ENCODE measurements around the gene SRMS.

The SRMS gene

DNA sequence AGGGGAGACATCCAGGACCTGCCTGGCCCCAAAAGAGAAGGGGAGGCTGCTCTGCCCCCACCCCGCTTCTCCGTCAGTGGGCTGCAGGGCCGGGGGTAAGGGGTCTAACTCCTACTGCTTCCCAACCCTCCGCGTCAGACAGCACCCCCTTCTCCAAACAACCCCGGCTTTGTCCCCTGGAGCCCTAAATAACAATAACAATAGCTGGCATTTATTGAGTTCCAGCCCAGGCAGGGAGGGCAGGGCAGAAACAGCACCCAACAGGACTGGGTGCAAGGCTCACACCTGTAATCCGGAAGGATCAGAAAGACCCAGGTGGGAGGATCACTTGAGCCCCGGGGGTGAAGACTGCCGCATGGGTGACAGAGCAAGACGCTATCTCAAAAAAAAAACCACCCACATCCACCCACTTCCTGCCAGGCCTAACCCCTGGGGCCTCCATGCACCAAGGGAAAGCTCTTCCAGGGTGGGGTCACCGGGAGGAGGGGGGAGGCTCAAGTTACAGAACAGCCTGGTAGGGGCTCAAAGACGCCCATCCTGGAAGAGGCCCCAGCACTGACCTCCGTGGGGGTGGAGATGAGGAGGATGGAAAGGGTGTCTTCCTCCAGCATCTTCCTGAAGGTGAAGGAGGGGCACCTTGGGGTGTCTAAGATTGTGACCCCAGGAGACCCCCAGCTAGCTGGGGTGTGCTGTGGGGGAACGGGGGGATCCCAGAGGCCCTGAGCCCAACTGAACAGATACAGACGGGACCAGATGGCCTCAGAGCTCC is 5.1 kb upstream of the SRMS start:
- Histone ChIP-seq H3K36me3 (replicated peaks; ENCODE audit: insufficient read depth, low read length) (no peaks in the 10 kb centered on the region), H3K4me2 (ENCODE audit: low read depth, low read length) (no peak overlapping the region), H3K9me3 (replicated peaks; ENCODE audit: insufficient read depth, low read length) (no peaks in the 10 kb centered on the region), H3K4me3 (ENCODE audit: low read length) (no peak overlapping the region), H3K9ac (ENCODE audit: low read length) (no peak overlapping the region), H3K27me3 (replicated peaks; ENCODE audit: insufficient read depth, low read length) (peaks cover 84% of the 10 kb centered on the region), H3K27ac (ENCODE audit: low read length) (no peak overlapping the region), H2AFZ (ENCODE audit: low read length) (no peak overlapping the region), H4K20me1 (ENCODE audit: insufficient read depth, low read length) (no peaks in the 10 kb centered on the region), H3K9me2 (replicated peaks; ENCODE audit: insufficient read depth, low read length) (no peaks in the 10 kb centered on the region), H3K79me2 (ENCODE audit: low read length) (no peaks in the 10 kb centered on the region), H3F3A (ENCODE audit: insufficient read depth, low read length) (no peaks in the 10 kb centered on the region), H3K4me1 (ENCODE audit: low read length) (no peaks in the 10 kb centered on the region)
- TF ChIP-seq, protein P1, sequence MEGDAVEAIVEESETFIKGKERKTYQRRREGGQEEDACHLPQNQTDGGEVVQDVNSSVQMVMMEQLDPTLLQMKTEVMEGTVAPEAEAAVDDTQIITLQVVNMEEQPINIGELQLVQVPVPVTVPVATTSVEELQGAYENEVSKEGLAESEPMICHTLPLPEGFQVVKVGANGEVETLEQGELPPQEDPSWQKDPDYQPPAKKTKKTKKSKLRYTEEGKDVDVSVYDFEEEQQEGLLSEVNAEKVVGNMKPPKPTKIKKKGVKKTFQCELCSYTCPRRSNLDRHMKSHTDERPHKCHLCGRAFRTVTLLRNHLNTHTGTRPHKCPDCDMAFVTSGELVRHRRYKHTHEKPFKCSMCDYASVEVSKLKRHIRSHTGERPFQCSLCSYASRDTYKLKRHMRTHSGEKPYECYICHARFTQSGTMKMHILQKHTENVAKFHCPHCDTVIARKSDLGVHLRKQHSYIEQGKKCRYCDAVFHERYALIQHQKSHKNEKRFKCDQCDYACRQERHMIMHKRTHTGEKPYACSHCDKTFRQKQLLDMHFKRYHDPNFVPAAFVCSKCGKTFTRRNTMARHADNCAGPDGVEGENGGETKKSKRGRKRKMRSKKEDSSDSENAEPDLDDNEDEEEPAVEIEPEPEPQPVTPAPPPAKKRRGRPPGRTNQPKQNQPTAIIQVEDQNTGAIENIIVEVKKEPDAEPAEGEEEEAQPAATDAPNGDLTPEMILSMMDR (IDR thresholded peaks at IDR 0.05; ENCODE audit: low read length), result no peak
- TF ChIP-seq EZH2 (optimal IDR thresholded peaks at IDR 0.05; ENCODE audit: low read depth, low read length) (no peak), EZH2phosphoT487 (IDR thresholded peaks at IDR 0.05; ENCODE audit: low read length) (no peak)
- no peak for DNase-seq

GRCh38 chr20:63551068-63551467 is 3.5 kb upstream of the SRMS start:
- Histone ChIP-seq H3K4me1 (ENCODE audit: low read length) (no peaks in the 10 kb centered on the region), H3F3A (ENCODE audit: insufficient read depth, low read length) (no peaks in the 10 kb centered on the region), H3K79me2 (ENCODE audit: low read length) (no peaks in the 10 kb centered on the region), H3K4me2 (ENCODE audit: low read depth, low read length) (no peak overlapping the region), H3K4me3 (ENCODE audit: low read length) (no peak overlapping the region), H3K9ac (ENCODE audit: low read length) (no peak overlapping the region), H3K27me3 (replicated peaks; ENCODE audit: insufficient read depth, low read length) (peaks cover 96% of the 10 kb centered on the region), H3K36me3 (replicated peaks; ENCODE audit: insufficient read depth, low read length) (no peaks in the 10 kb centered on the region), H3K9me2 (replicated peaks; ENCODE audit: insufficient read depth, low read length) (no peaks in the 10 kb centered on the region), H2AFZ (ENCODE audit: low read length) (no peak overlapping the region), H4K20me1 (ENCODE audit: insufficient read depth, low read length) (no peaks in the 10 kb centered on the region; the same call in 1 of the 2 replicates), H3K9me3 (replicated peaks; ENCODE audit: insufficient read depth, low read length) (no peaks in the 10 kb centered on the region), H3K27ac (ENCODE audit: low read length) (no peak overlapping the region)
- DNase-seq, result no peak
- no peak for TF ChIP-seq EZH2 (optimal IDR thresholded peaks at IDR 0.05; ENCODE audit: low read depth, low read length)
- TF ChIP-seq EZH2phosphoT487 (IDR thresholded peaks at IDR 0.05; ENCODE audit: low read length), result no peak
- TF ChIP-seq, protein P1 (IDR thresholded peaks at IDR 0.05; ENCODE audit: low read length), result no peak

GRCh38 chr20:63549679-63550282 is 2.2 kb upstream of the SRMS start:
- DNase-seq, result no peak
- Histone ChIP-seq H3K9me3 (replicated peaks; ENCODE audit: insufficient read depth, low read length) (no peaks in the 10 kb centered on the region), H3K9me2 (replicated peaks; ENCODE audit: insufficient read depth, low read length) (no peaks in the 10 kb centered on the region), H3K27ac (ENCODE audit: low read length) (no peak overlapping the region), H3K79me2 (ENCODE audit: low read length) (no peaks in the 10 kb centered on the region), H3K36me3 (replicated peaks; ENCODE audit: insufficient read depth, low read length) (no peaks in the 10 kb centered on the region), H2AFZ (ENCODE audit: low read length) (no peak overlapping the region), H3K9ac (ENCODE audit: low read length) (no peak overlapping the region), H3K4me3 (ENCODE audit: low read length) (no peak overlapping the region), H3K4me2 (ENCODE audit: low read depth, low read length) (no peak overlapping the region), H3K4me1 (ENCODE audit: low read length) (no peaks in the 10 kb centered on the region), H3K27me3 (replicated peaks; ENCODE audit: insufficient read depth, low read length) (peaks cover 96% of the 10 kb centered on the region), H3F3A (ENCODE audit: insufficient read depth, low read length) (no peaks in the 10 kb centered on the region), H4K20me1 (ENCODE audit: insufficient read depth, low read length) (no peaks in the 10 kb centered on the region; the same call in 1 of the 2 replicates)
- TF ChIP-seq, protein P1 (IDR thresholded peaks at IDR 0.05; ENCODE audit: low read length), result no peak
- TF ChIP-seq EZH2 (optimal IDR thresholded peaks at IDR 0.05; ENCODE audit: low read depth, low read length) (no peak), EZH2phosphoT487 (IDR thresholded peaks at IDR 0.05; ENCODE audit: low read length) (no peak)

Data from MM.1S (cell line).